Endothelial cell of coronary artery (primary cell): ENCODE data around the gene IL34. TPM values are rescaled to one million over a fixed set of nuclear protein-coding genes. Genes with fewer than 3 reads are reported as not detected.

ENCODE experiments used
- total RNA-seq: library from RNA; depleted of rRNA; stranded (reverse); fragments of >200 nt; gene quantifications from 2 replicates; pipeline ENCODE4 v1.2.3, GENCODE V29; 2014

The IL34 gene
- total RNA-seq: 0.63 and 0.75 TPM in 2 replicates

DNA sequence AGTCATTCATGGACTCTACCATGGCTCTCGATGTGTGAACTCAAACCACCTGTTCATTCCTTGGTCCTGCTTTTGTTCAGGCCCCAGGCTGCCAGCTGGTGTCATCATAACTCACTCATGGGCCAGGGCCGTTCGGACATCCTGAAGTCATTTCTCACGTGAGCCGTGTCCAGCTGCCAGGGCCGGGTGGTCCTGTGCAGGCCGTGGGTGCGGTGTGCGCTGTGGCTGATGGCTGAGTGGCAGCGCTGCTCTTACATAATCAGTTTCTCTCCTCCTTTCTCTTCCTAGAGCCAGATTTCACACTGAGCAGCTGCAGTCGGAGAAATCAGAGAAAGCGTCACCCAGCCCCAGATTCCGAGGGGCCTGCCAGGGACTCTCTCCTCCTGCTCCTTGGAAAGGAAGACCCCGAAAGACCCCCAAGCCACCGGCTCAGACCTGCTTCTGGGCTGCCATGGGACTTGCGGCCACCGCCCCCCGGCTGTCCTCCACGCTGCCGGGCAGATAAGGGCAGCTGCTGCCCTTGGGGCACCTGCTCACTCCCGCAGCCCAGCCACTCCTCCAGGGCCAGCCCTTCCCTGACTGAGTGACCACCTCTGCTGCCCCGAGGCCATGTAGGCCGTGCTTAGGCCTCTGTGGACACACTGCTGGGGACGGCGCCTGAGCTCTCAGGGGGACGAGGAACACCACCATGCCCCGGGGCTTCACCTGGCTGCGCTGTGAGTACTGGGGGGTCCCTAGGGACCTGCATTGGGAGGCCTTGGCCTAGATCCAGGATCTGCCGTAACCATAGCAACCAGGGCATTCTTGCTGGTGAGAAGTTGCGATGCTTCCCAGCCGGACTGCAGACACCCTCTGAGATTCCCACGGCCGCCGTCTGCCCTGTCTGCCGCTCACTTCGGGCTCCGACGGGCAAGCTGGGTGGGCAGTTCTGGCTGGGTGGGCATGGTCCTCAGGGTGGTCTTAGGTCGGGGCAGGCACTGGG, at the start of gene IL34:
Gene IL34 (plus strand): TSS at position 300 of the 982 bp plus-strand sequence. CDS start 389 bp downstream, at position 689.

DNA sequence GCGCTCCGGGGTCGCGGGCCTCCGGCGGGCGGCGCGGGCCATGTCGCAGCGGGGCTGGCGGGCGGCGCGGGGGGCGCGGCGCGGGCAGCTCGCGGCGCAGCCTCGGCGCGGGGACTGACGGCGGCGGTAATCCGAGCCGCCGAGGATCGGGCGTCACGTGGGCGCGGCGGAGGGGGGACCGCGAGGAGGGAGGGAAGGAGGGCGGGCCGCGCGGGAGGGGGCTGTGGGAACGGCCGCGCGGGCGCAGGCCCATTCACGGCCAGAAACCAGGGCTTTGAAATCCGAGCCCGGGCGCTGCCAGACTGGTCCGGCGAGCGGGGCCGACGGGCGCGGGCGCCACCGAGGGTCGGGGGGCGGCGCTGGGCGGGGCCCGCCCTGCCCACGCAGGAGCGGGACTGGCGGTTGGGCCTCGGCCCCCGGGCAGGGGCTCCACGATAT, 39.6 kb downstream of the IL34 start, which contains the start of gene MTSS2:
Gene MTSS2 (minus strand): TSS at position 116 of the 438 bp plus-strand sequence. CDS start 262 bp downstream, outside the sequence.

Other genes starting within 250 kb of the IL34 start
- gene ST3GAL2, start 207.5 kb upstream of the IL34 start, total RNA-seq: 32.3 and 42.5 TPM in 2 replicates
- gene FCSK, start 192.0 kb upstream of the IL34 start, total RNA-seq: 7.3 and 10.0 TPM in 2 replicates
- 52.7 and 75.7 TPM in 2 replicates for gene COG4, start 123.0 kb upstream of the IL34 start, total RNA-seq
- 72.9 and 82.5 TPM in 2 replicates for gene SF3B3, start 122.7 kb upstream of the IL34 start, total RNA-seq
- 6.7 and 16.6 TPM in 2 replicates for gene MTSS2, start 39.5 kb downstream of the IL34 start, total RNA-seq
- gene VAC14, start 154.6 kb downstream of the IL34 start, total RNA-seq: 16.9 and 24.7 TPM in 2 replicates